Panc1 (cell line): ENCODE measurements around the gene DCAF4. TPM values are rescaled to one million over a fixed set of nuclear protein-coding genes. Genes with fewer than 3 reads are reported as not detected.
"Not testable (repeated sequence)": the region's sequence is repeated elsewhere in the genome, so short reads cannot be mapped to it uniquely, and the experiment has no call there.

Experiments
- ATAC-seq: fragments of 200-7000 bp; cut with Tn5 transposase; 2 replicates; pipeline ENCODE4 v1.9.1; 2020; ENCODE audit warnings: mild to moderate bottlenecking, moderate library complexity
- BruUV-seq: library from RNA; stranded (reverse); fragments of 400-500 nt; replicated peaks from 2 replicates; lab custom pipeline; 2021; lab: Mats Ljungman, UMichigan
- CTCF ChIA-PET: fragments of 300-600 bp; sonication (Branson Sonifier 250); formaldehyde crosslinking; loops from one replicate; lab custom pipeline; 2022; ENCODE audit warnings: antibody characterized with exemption; lab: Charles Lee
- POLR2A ChIA-PET: fragments of 300-600 bp; sonication (Branson Sonifier 250); formaldehyde crosslinking; loops from one replicate; lab custom pipeline; 2022; ENCODE audit warnings: antibody characterized with exemption; lab: Charles Lee
- DNase-seq: peaks from one replicate; pipeline ENCODE4 v3.0.0-alpha.2; 2010; ENCODE audit warnings: low read depth, low spot score
- H3K27ac ChIP-seq: 2 replicates; pipeline ENCODE4 v1.5.1; 2011; ENCODE audit warnings: mild to moderate bottlenecking, low read length, inconsistent platforms
- H3K27me3 ChIP-seq: fragments of 200-500 bp; sonication (Bioruptor generic); 2 replicates; pipeline ENCODE4 v1.6.0; 2014; ENCODE audit warnings: low read length, inconsistent platforms; ENCODE audit not compliant: control insufficient read depth, insufficient read depth
- H3K36me3 ChIP-seq: fragments of 200-500 bp; sonication (Bioruptor generic); 2 replicates; pipeline ENCODE4 v1.5.1; 2014; ENCODE audit warnings: inconsistent platforms, mild to moderate bottlenecking, low read length, moderate library complexity; ENCODE audit not compliant: control insufficient read depth, insufficient read depth
- H3K4me1 ChIP-seq: 2 replicates; pipeline ENCODE4 v1.5.1; 2011; ENCODE audit warnings: inconsistent platforms, mild to moderate bottlenecking, low read length, moderate library complexity; ENCODE audit not compliant: control insufficient read depth, insufficient read depth
- H3K4me3 ChIP-seq, 2 experiments: 2 replicates each; pipeline ENCODE4 v1.5.1; 2011 to 2012; ENCODE audit warnings: low read depth in 2 of 2, low read length in 2 of 2, mild to moderate bottlenecking in 2 of 2, inconsistent platforms in 1 of 2, moderate library complexity in 1 of 2
- H3K9me3 ChIP-seq: fragments of 200-500 bp; sonication (Bioruptor generic); 2 replicates; pipeline ENCODE4 v1.5.1; 2014; ENCODE audit warnings: low read depth, mild to moderate bottlenecking, inconsistent platforms, low read length, moderate library complexity; ENCODE audit not compliant: control insufficient read depth, insufficient read depth
- CTCF ChIP-seq: fragments of 450-650 bp; IDR thresholded peaks from 2 replicates; pipeline ENCODE4 v1.5.1; 2017; ENCODE audit warnings: mild to moderate bottlenecking
- POLR2AphosphoS5 ChIP-seq: IDR thresholded peaks from 2 replicates; pipeline ENCODE4 v1.6.1; 2012; ENCODE audit warnings: mild to moderate bottlenecking, low read depth, low read length, moderate library complexity
- SIN3A ChIP-seq: IDR thresholded peaks from 2 replicates; pipeline ENCODE4 v1.6.1; 2012; ENCODE audit warnings: low read depth, mild to moderate bottlenecking, low read length, moderate library complexity, borderline replicate concordance; ENCODE audit not compliant: insufficient read depth
- TCF7L2 ChIP-seq: IDR thresholded peaks from 2 replicates; pipeline ENCODE4 v1.6.1; 2011; ENCODE audit warnings: mild to moderate bottlenecking, low read depth, low read length, inconsistent platforms
- in situ Hi-C: cut with HindIII; loops from 2 replicates; pipeline ENCODE4 v1.10.0; 2016; ENCODE audit warnings: low sequenced_read_pairs, low pct_unique_long_range_greater_than_20kb
- intact Hi-C: fragments of 100-400 bp; cut with micrococcal nuclease; formaldehyde crosslinking; loops from one replicate; pipeline ENCODE4 v1.10.0; 2022; ENCODE audit not compliant: unreplicated experiment
- total RNA-seq: library from RNA; stranded (reverse); gene quantifications from one replicate; pipeline ENCODE4 v1.2.1, GENCODE V29; 2021; ENCODE audit not compliant: unreplicated experiment
- TF ChIP-seq, protein P1 (sequence below), 2 experiments: IDR thresholded peaks; 2 replicates each; pipeline ENCODE4 v1.6.1; 2011 to 2012; ENCODE audit warnings: low read depth in 2 of 2, control low read depth in 1 of 2, low read length in 1 of 2, mild to moderate bottlenecking in 1 of 2, moderate library complexity in 1 of 2; ENCODE audit not compliant: insufficient read depth in 1 of 2

Gene DCAF4
- total RNA-seq, 1 experiment from 2014 or later, result 18.2 TPM

- TF ChIP-seq TCF7L2, result no peak
- TF ChIP-seq CTCF, result no peak
- TF ChIP-seq SIN3A, result no peak
- TF ChIP-seq, protein P1, sequence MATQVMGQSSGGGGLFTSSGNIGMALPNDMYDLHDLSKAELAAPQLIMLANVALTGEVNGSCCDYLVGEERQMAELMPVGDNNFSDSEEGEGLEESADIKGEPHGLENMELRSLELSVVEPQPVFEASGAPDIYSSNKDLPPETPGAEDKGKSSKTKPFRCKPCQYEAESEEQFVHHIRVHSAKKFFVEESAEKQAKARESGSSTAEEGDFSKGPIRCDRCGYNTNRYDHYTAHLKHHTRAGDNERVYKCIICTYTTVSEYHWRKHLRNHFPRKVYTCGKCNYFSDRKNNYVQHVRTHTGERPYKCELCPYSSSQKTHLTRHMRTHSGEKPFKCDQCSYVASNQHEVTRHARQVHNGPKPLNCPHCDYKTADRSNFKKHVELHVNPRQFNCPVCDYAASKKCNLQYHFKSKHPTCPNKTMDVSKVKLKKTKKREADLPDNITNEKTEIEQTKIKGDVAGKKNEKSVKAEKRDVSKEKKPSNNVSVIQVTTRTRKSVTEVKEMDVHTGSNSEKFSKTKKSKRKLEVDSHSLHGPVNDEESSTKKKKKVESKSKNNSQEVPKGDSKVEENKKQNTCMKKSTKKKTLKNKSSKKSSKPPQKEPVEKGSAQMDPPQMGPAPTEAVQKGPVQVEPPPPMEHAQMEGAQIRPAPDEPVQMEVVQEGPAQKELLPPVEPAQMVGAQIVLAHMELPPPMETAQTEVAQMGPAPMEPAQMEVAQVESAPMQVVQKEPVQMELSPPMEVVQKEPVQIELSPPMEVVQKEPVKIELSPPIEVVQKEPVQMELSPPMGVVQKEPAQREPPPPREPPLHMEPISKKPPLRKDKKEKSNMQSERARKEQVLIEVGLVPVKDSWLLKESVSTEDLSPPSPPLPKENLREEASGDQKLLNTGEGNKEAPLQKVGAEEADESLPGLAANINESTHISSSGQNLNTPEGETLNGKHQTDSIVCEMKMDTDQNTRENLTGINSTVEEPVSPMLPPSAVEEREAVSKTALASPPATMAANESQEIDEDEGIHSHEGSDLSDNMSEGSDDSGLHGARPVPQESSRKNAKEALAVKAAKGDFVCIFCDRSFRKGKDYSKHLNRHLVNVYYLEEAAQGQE (IDR thresholded peaks at IDR 0.05; ENCODE audit: insufficient read depth in 1 of 2, low read depth in 2 of 2, low read length in 1 of 2), result no peak
- no peak for TF ChIP-seq POLR2AphosphoS5
- in situ Hi-C loops, result no loop called here
- CTCF ChIA-PET, result no interaction called here
- POLR2A ChIA-PET, result interaction anchor here (0.8 kb wide), 1 partner anchor 15 kb away, joined by 16 read pairs; no protein-coding TSS in a partner anchor
- Histone ChIP-seq H3K4me1 (no peaks in the 10 kb centered on the region), H3K27ac (no peak overlapping the region), H3K4me3 (no peak overlapping the region), H3K27me3 (no peaks in the 10 kb centered on the region), H3K9me3 (no peaks in the 10 kb centered on the region), H3K36me3 (no peaks in the 10 kb centered on the region)
- no peak for ATAC-seq
- DNase-seq, result no peak
- intact Hi-C loops, result no loop called here
- BruUV-seq, result no TSS peak
Measured at GRCh38 chr14:73003681-73004080, 77.4 kb downstream of the DCAF4 start.

DNA sequence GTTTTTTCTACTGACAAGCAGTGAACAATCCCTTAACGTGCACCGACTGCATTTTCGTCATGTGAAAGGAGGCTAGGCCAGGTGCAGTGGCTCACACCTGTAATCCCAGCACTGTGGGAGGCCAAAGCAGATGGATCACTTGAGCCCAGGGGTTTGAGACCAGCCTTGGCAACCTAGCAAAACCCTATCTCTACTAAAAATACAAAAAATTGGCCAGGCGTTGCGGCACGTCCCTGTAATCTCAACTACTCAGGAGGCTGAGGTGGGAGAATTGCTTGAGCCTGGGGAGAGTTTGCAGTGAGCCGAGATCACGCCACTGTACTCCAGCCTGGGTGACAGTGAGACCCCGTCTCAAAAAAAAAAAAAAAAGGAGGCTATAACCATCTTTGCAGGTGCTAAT lies 78.4 kb downstream of the DCAF4 start:
- in situ Hi-C loops, H3K27me3 ChIP-seq, intact Hi-C loops, H3K4me3 ChIP-seq, CTCF ChIA-PET, POLR2A ChIA-PET, H3K4me1 ChIP-seq, H3K36me3 ChIP-seq, H3K27ac ChIP-seq, H3K9me3 ChIP-seq, BruUV-seq, DNase-seq, ATAC-seq: not testable (repeated sequence)

GRCh38 chr14:73007835-73008234 lies 81.6 kb downstream of the DCAF4 start:
- intact Hi-C loops (no loop called here), in situ Hi-C loops (no loop called here)
- H3K4me1 ChIP-seq, result no peaks in the 10 kb centered on the region
- CTCF ChIA-PET, result no interaction called here
- H3K27ac ChIP-seq, result no peak overlapping the region
- ATAC-seq (no peak), DNase-seq (no peak)
- no peak overlapping the region for H3K4me3 ChIP-seq
- no TSS peak for BruUV-seq
- POLR2A ChIA-PET, result no interaction called here
- TF ChIP-seq, protein P1 (IDR thresholded peaks at IDR 0.05; ENCODE audit: insufficient read depth in 1 of 2, low read depth in 2 of 2, low read length in 1 of 2), result no peak
- TF ChIP-seq SIN3A (no peak), POLR2AphosphoS5 (no peak), TCF7L2 (no peak), CTCF (no peak)
- no peaks in the 10 kb centered on the region for H3K9me3 ChIP-seq
- H3K36me3 ChIP-seq, result no peaks in the 10 kb centered on the region
- H3K27me3 ChIP-seq, result no peaks in the 10 kb centered on the region
